ENCODE results near the gene GPR17.

The GPR17 gene

GRCh38 chr2:127678531-127678930 is 32.6 kb downstream of the GPR17 start:
- Histone ChIP-seq H3K4me3 (ENCODE audit: low read depth, low read length) (no peak overlapping the region), H3K9me3 (no peaks in the 10 kb centered on the region), H3K36me3 (no peaks in the 10 kb centered on the region), H3K27me3 (peaks cover 15% of the 10 kb centered on the region), H3K4me1 (no peaks in the 10 kb centered on the region)
- no peak for TF ChIP-seq CTCF (IDR thresholded peaks at IDR 0.05; ENCODE audit: low read depth, low read length)
- no peak for DNase-seq

- Histone ChIP-seq H3K27me3 (peaks cover 15% of the 10 kb centered on the region), H3K4me1 (no peaks in the 10 kb centered on the region), H3K9me3 (no peaks in the 10 kb centered on the region), H3K36me3 (no peaks in the 10 kb centered on the region), H3K4me3 (ENCODE audit: low read depth, low read length) (no peak overlapping the region)
- TF ChIP-seq CTCF (IDR thresholded peaks at IDR 0.05; ENCODE audit: low read depth, low read length) = no peak
- DNase-seq = no peak
These were observed 33.0 kb downstream of the GPR17 start for GRCh38 chr2:127678991-127679390.

- Histone ChIP-seq H3K9me3 (no peaks in the 10 kb centered on the region), H3K4me3 (ENCODE audit: low read depth, low read length) (no peak overlapping the region), H3K4me1 (no peaks in the 10 kb centered on the region), H3K36me3 (no peaks in the 10 kb centered on the region), H3K27me3 (peaks cover 6% of the 10 kb centered on the region)
- no peak for DNase-seq
- TF ChIP-seq CTCF (IDR thresholded peaks at IDR 0.05; ENCODE audit: low read depth, low read length) = no peak
These were observed 33.9 kb downstream of the GPR17 start for GRCh38 chr2:127679680-127680361.

- Histone ChIP-seq H3K36me3 (no peaks in the 10 kb centered on the region), H3K4me1 (no peaks in the 10 kb centered on the region), H3K9me3 (no peaks in the 10 kb centered on the region), H3K27me3 (peaks cover 2% of the 10 kb centered on the region), H3K4me3 (ENCODE audit: low read depth, low read length) (no peak overlapping the region)
- TF ChIP-seq CTCF (IDR thresholded peaks at IDR 0.05; ENCODE audit: low read depth, low read length) = no peak
- no peak for DNase-seq
These were observed 34.8 kb downstream of the GPR17 start for GRCh38 chr2:127680706-127681287.

GRCh38 chr2:127681288-127681804 is 35.4 kb downstream of the GPR17 start:
- no peak overlapping the region for H3K4me3 ChIP-seq (ENCODE audit: low read depth, low read length)
- no peak for TF ChIP-seq CTCF (IDR thresholded peaks at IDR 0.05; ENCODE audit: low read depth, low read length)
- H3K36me3 ChIP-seq = no peaks in the 10 kb centered on the region
- H3K9me3 ChIP-seq = no peaks in the 10 kb centered on the region
- H3K4me1 ChIP-seq = no peaks in the 10 kb centered on the region
- no peaks in the 10 kb centered on the region for H3K27me3 ChIP-seq
- no peak for DNase-seq

Measured in BE2C (cell line).